ENCODE measurements around the gene XPO6.

The XPO6 gene

DNA sequence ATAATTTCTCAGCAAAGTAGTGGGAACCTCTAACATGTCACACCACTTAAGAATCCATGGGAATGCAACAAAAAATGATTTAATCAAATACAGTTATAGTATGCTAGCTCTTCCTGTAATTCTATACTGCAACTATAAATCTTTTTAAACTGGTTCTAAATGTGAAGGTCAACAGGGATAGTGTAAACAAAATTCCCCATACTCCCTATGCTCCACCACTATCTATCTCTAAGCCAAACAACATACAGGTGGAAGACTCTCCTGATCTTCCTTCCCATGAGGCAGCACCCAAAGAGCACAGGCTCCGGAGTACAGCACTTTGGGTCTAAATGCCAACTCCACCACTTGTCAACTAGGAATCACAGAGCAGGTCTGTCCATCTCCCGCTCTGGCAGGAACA lies 4.4 kb downstream of the XPO6 start:
- DNase-seq, result no peak

DNA sequence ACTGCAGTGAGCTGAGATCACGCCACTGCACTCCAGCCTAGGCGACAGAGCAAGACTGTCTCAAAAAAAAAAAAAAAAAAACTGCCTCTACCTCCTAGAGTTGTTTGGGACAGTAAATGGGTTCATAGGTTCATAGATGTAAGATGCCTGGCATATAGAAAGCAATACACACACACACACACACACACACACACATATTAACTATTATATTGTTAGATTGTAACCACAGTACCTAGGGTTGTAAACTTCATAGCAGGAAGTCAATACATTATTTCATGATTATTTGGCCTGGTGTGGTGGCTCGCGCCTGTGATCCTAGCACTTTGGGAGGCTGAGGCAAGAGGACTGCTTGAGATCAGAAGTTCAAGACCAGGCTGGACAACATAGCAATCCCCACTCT lies 5.8 kb downstream of the XPO6 start:
- DNase-seq, result no peak

DNA sequence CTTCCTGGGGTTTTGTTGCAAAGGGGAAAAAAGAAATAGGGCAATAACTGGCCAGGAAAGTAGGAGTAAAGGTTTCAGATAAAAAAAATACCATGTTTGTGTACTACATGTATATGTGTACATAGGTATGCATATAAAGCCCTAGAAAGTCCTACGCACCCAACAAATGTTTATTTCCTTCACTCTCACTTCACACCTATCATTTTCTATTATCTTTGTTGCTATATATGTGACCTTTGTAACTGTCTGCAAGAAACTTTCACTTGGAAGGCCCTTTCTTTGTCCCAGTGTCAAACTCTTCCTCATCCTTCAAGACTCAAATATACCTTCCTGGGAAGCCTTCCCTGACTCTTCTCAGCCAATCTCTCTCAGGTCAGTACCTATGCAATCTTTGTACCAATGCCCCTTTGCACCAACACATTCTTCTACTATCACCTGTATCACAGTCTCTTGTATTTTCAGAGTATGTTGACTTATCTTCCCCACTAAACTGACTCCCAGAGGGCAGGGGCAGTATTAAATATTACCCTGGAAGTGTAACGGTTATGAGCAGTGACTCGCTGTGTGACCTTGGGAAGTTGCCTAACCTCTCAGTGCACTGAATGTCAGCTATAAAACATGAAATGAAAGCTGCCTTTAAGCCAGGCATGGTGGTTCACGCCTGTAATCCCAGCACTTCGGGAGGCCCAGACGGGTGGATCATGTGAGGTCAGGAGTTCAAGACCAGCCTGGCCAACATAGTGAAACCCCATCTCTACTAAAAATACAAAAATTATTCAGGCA lies 6.5 kb downstream of the XPO6 start:
- DNase-seq, result no peak

DNA sequence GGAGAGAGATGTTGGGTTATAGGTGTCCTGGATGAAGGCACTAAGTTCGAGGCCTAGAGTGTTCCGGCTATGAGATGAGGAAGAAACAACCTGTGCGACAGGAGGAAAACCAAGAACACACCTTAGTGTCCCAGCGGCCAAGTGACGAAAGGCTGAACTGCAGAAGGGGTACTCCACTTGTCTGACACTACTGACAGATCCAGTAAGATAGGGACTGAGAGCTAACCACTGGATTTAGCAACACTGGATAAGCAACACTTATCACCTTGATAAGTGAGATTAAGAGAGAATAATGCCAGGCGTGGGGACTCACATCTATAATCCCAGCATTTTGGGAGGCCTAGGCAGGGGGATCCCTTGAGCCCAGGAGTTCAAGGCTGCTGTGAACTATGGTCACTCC lies 7.1 kb downstream of the XPO6 start:
- no peak for DNase-seq

DNA sequence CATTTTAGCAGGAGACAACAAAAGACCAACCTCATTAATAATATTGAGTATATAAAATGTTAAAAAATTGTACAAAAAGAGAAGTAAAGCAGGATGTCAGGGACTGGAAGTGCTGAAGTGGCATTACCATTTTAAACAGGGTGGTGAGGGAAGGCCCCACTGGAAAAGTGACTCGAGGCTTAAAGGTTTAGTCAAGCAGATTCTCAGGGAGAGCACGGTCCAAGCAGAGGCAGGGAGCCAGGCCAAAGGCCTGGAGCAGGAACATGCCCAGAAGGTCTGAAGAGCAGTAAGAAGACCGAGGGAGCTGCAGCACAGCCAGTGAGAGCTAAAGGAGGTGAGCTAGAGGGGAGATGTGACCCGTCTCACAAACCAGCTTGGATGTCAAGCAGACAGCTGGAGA lies 7.6 kb downstream of the XPO6 start:
- DNase-seq, result no peak

DNA sequence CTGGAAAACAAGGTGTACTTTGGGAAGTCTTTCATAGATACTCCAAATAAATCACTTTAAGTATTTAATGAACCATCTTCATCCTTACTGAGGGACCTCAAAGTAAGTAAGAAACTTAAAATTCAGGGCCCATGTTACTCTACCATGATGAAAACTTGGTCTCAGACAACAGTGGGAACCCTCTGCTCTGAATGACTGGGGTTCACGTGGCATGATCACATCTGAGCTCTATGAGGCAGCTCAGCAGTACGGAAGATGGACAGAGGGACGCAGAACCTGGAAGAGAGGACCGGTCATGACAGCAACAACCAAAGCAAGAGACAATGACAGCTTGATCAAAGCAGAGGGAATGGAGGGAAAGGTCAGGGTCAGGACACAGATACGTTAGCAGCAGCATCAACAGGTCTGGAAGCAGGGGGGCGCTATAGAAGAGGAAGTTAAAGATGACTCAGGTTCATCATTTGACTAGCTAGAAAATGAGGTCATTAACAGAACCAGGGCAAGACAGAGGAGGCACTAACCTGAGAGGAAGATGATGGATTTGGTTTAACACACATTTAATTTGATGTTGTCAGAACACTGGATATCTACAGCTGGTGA lies 9.5 kb downstream of the XPO6 start:
- no peak for DNase-seq

DNA sequence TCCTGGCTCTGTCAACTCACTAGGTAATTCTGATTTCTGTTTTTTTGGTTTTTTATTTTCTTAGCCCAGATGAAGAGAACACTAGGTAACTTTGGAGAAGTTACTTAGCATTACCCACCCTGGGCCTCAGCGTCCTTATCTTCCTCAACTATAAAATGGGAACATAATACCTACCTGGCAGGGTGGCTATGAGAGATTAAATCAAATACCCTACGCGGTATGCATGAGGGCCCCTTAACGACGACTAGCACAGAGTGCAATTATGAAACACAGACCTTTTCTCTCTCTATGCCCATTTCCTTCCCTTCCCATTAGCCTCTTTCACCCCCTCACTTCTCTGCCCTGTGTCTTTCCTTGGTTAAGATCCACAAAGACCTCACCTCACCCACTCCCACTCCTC lies 11.1 kb downstream of the XPO6 start:
- no peak for DNase-seq

DNA sequence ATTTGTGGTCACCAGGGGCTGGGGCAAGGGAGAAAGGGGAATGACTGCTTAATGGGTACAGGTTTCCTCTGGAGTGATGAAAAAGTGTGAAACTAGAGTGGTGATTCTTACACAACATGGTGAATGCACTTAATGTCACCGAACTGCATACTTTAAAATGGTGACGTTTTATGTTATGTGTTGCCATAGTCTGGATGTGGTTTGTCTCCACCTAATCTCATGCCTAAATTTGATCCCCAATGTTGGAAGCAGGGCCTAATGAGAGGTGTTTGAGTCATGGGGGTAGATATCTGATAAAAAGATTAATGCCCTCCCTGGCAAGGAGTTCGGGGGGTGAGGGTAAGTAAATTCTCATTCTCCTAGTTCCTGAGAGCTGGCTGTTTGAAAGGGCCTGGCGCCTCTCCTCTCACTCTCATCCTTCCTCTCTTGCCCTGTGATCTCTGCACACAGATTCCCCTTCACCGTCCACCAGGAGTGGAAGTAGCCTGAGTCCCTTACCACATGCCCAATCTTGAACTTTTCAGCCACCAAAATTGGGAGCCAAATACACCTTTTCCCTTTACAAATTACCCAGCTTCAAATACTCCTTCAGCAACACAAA lies 15.3 kb downstream of the XPO6 start:
- no peak for DNase-seq

DNA sequence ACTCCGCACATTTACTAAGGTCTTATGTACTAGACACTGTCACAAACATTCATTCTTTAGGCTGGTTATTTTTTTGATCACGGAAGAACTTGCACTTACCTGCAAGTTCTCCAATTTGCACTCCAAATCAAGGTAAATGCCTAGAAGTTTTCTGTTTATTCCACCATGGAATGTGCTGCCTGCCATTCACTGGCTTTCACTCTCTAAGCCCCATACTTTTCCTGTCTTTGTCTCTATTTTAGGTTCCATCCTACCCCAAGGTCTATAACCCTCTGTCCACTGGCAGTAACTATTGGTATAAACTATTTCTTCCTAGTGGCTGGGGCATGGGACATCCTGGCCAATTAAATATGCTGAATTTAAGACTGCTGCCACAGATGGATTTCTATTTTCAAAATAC lies 15.9 kb downstream of the XPO6 start:
- DNase-seq, result no peak

DNA sequence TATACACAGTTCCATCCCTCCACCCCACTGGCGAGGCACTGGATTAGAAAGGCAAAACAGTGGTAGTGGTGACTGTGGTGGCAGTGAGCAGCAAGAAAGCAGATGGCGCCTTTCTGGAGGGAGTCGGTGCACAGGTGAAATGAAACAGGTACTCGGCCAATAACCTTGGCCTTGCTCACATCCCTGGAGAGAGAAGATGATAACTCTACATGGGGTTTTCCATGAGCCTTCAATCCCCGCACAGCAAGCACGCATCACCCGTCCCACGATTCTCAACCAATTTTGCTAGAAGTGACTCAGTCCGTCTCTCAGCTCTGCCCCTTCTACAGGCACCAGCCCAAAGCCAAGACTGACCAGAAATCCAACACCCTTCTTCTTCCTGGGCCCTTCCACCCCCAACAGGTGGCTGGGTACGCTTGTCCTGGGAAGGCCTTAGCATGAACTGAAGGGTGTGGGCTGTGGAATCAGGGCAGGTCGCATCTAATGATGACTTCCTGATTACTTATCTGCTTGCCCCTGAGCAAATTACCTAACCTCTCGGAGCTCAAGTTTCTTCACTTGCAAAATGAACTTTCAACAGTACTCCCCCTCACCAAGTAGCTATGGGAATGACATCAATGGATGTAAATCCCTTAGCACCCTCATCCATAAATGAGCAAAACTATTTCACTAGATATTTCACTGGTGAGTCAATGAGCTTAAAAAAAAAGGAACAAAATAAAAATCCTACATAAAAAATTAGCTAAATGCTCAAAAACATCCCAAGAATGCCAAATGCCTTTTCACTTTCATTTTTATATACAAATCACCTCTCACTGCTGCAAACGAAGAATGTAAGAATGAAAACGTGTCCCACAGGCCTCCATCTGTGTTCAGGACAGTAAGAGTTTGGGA lies 18.0 kb downstream of the XPO6 start:
- DNase-seq, result no peak

DNA sequence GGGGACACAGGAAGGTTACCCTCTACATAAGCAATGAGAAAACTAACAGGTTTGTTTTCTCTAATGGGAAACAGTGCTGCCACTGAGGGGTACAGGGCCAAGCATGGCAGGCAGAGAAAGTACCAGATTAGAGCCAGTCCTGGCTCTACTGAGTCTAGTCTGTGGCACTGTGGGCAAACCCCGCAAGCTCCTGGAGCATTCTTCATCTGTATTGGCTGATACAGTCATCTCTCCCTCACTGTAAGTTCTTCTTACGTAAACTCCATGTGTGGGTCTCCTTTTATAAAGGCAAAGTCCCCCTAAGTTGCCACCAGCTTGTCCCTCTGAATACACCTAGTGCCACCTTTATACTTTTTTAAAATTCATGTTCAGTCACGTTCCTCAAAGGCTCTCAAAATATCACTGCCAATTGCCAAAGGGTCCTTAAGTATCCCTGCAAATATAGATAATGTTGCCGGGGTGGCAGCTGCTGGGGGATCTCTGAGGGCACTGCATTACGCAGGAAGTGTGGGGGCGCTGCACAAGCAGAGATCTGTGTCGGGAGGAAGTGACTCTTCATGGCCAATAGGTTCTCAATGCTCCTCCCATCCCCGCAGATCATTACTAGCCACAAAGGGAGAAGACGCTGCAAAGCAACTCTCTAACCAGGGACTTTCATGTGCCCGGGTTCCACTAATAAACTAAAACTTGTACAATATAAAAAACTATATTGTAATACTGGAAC lies 18.8 kb downstream of the XPO6 start:
- DNase-seq, result no peak

DNA sequence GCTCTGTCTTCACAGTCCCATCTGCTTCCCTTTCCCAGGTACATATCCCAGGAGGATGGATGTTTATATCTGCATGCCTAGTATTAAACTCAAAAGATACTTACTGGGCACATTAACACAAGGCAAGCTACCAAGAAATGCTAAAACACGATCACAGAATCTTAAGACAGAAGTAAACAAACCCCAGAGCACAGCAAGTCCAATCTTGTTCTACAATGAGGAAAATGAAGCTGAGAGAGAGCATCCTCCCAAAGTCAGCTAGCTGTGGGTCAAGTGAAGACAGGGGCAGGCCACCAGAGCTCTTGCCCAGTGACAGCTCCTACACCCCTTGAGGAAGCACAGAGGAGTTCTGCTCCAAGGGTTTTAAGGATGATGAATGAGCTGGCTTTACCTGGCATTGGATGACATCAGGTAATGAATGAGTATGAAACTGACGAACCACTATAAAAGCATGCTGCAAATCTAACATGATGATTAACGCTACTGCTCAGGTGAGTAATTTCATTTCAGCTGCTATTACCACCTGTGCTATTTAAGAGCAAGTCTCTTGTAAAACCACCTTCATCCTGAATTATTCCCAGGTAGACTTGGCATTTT lies 20.3 kb downstream of the XPO6 start:
- DNase-seq, result no peak

DNA sequence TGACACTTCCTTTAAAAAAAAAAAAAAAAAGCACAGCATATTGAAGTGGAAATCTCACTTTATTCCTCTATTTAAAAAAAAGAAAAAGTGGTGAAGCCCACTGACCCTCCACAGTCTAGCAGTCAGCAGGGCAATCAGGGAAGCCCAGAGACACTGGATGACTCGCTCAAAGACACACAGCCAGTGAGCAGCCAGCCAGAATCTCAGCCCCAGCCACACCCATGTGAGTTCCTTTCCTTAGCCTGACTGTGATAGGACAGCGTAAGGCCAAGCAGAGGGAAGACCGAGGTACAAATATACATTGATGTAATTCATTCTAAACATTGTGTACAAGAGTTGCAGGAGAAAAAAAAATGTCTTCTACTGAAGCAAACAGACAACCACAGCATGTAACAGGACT lies 22.5 kb downstream of the XPO6 start:
- no peak for DNase-seq

DNA sequence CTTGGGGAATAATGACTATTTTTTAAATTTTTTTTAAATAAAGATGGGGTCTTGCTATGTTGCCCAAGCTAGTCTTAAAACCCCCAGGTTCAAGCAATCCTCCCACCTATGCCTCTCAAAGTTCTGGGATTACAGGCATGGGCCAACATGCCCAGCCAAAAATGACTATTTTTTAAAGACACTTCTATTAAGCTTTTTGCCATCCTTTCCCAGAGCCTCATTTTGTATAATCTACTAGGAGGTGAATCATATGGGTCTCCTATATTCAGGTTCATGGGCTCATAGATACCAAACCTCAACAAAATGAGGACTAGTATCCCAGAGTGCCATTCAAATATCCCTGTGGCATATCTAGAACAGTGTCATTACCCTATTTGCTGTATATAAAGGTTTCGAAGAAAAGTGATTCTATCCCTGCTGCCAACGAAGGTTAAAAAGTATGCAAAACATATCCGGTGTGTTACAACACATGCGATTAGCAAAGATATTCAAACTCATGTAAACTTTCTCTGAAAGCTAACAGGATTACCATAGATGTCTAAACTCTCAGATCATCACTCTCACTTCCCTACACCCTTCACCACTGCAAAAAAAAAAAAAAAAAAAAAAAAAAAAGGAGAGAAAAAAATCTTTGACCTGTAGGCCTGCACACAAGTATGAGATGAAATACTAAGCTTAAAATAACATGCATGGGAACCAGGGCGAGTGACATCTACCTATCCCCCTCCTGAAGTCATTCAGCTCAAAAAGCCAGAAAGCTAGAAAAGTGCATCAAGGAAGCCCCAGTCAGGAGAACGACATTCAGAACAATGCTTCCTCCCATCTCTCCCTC lies 23.5 kb downstream of the XPO6 start:
- no peak for DNase-seq

DNA sequence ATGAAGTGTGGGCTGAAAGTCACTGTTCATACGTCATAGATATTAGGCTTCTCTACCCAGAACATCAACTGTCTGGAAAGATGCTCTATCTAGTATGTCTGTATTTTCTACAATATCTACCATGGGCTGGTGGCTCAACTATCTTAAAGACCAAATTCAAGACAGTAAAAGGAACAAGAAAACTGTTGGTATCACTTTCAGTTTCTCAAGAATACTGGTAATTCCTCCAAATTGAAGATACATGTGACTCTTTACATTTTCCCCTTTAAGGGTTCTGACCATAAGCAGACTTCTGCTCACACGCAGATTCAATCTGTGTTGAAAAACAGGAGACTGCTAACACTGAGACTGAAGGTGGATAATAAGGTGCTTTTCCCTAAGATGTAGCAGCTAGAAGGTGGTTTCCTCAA lies 24.2 kb downstream of the XPO6 start:
- no peak for DNase-seq

DNA sequence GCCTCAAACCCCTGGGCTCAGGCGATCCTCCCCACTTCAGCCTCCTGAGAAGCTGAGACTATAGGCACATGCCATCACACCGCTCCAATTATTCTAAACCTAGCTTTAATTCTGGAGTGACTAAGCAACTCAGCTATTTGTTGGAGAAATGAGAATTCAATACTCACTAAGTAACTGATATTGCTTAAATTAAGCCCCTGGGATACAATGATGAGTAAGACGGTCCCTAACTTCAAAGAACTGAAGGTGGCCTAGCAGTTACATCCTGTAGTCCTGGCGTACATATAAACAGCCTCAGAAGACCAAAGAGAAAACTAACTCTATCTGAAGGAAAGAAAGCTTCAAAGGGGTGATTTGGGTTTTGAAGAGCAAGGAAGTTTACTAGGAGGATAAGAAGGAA lies 25.0 kb downstream of the XPO6 start:
- no peak for DNase-seq

DNA sequence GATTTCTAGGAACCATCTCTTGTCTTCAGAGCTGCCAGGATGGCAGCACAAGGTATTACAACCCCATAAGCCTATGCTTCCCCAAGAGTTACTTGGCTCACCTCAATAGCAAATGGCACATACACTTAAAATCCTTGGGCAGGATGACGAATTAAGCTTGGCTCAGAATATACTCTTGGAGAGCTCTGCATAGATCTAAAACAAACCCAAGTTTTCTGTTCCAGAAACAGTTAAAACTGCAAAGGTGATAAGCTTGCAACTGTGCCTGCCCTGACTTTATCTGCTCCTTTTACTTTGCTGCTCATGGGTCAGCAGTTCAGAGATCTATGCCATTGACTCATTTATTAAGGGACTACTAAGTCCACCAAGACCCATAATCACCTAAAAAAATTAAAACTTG lies 26.1 kb downstream of the XPO6 start:
- no peak for DNase-seq

DNA sequence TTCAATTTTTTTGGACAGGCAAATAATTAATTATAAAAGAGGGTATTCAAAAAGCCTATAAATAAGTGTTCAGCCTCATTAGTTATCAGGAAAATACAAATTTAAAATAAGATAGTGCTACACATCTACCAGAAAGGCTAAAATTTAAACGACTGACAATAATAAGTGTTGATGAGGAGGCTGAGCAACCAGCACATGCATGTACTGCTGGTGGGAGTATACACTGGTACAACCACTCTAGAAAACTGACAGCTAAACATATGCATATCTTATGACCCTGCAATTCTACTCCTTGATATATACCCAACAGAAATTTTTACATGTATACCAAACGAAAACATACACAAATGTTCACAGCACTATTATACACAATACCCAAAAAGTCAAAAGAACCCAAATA lies 27.1 kb downstream of the XPO6 start:
- no peak for DNase-seq

DNA sequence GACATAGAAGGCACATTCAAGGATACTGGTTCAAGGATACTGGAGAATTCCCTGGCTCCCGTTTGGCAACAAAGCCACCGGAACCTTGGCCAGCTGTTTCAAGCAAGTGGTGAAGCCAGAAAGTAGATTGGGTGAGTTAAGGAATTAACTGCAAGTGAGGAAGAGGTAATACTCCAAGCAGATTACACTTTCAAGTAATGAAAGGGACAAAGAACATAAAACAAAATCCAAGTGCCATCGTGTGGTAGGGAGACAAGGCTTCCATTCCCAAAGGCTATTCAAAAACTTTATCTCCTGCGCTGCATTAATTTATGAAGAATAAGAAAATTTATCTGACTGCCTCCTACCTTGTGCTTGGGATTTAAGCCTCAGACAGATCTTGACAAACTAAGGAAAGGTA lies 27.8 kb downstream of the XPO6 start:
- no peak for DNase-seq

DNA sequence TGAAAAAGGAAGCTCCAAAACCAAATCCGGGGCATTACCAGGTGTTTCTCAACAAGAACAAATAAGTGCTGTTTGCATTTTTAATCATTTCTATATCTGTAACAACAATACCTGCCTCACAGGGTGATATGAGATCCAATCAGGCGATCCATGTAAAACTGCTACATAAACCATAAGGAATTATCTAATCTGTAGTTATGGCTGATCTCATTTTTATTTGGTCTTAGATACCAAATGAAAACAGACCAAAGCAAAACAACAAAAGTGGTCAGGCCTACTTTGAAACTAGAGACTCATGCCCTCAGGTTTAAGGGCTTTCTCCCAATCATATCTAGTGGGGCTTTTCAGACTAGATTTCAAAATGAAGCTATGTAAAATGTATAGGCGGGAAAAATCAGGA lies 28.3 kb downstream of the XPO6 start:
- no peak for DNase-seq

DNA sequence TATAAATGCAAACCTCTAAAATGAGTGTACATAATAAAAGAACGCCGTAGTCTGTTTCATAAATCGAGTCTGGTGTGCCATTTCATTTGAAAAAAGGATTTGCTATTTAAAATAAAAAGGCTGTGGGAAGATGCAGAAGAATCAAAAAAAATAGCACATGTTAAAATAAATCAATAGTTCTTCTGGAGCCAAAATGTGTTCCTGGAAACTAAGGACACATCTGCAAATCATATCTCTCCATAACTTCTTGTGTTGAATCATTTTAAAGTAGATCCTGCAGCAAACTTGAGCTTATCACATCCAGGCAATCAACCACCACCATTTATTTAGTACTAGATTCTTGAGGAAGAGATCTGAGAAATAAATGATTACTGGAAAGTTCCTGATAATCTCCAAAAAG lies 29.0 kb downstream of the XPO6 start:
- no peak for DNase-seq

DNA sequence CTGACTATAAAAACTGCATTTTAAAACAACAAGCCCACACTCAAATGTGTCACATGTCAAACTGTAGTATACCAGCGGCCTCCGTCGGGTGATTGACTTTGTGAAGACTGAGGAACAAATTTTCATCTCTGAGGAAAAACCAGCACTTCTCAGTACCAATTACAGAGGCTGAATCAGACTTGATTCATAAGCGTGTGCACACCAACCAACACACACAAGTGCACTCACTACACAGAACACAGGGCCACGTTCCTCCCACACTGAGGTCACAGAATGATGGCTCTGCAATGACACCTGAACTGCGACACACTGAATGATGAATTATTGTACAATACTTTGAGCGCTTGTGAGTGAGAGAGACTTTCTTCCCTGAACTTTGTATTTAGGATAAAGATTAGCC lies 29.6 kb downstream of the XPO6 start:
- no peak for DNase-seq

Measured in NCI-H510A treated with DMSO at 0.1 percent for 48 hours (cell line).